MM.1S (cell line): ENCODE measurements around the gene FTH1.

Source experiments
- EZH2 ChIP-seq: fragments of 300-600 bp; sonication (generic); optimal IDR thresholded peaks from 2 replicates; pipeline ENCODE3; 2017; ENCODE audit warnings: low read depth, mild to moderate bottlenecking, antibody characterized with exemption, low read length, mixed read lengths
- EZH2phosphoT487 ChIP-seq: fragments of 300-600 bp; sonication (generic); IDR thresholded peaks from 2 replicates; pipeline ENCODE4 v1.6.1; 2018; ENCODE audit warnings: antibody characterized with exemption, low read length
- TF ChIP-seq, protein P1 (sequence below): fragments of 300-600 bp; sonication (generic); IDR thresholded peaks from 2 replicates; pipeline ENCODE4 v1.5.1; 2016; ENCODE audit warnings: antibody characterized with exemption, low read length, mixed read lengths

DNA sequence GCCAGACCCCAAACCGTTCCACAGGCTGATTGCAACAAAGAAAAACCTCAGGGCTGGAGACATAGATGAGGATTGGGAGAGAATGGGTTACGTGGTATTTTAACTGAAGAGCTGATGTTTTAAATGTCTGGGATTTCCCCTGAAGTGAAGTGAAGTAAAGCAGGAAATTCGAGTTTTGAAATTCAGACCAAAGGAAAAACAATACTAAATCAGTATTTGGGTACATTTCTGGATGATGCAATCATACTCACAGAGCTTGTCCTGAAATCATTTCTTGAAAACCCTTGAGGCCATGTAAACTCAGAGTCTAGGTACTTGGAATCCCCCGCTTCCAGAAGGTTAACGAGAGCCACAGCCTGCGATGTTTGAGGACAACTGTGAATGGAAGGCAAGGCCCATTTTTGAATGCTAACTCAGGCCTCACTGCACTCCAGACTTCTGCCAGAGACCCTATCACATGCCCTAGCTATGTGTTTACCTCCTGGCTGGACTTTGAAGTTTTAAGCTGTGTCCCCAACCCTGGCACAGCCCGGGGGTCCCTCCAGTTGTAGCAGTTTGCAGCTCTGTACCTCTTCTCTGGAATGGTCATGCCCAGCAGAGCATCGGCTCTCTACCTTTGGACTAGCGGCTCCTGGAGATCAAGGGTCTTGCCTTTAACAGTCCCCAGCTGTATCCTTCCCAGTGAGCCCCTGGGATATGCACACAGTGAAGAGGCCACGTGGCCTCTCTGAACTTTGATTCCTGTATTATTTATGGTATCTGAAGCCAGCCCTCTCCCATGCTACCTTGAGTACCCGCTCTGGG, 5.4 kb upstream of the FTH1 start:
- TF ChIP-seq, protein P1, sequence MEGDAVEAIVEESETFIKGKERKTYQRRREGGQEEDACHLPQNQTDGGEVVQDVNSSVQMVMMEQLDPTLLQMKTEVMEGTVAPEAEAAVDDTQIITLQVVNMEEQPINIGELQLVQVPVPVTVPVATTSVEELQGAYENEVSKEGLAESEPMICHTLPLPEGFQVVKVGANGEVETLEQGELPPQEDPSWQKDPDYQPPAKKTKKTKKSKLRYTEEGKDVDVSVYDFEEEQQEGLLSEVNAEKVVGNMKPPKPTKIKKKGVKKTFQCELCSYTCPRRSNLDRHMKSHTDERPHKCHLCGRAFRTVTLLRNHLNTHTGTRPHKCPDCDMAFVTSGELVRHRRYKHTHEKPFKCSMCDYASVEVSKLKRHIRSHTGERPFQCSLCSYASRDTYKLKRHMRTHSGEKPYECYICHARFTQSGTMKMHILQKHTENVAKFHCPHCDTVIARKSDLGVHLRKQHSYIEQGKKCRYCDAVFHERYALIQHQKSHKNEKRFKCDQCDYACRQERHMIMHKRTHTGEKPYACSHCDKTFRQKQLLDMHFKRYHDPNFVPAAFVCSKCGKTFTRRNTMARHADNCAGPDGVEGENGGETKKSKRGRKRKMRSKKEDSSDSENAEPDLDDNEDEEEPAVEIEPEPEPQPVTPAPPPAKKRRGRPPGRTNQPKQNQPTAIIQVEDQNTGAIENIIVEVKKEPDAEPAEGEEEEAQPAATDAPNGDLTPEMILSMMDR, result no peak
- TF ChIP-seq EZH2, result no peak
- no peak for TF ChIP-seq EZH2phosphoT487
